ENCODE results near the gene ALPI. TPM values are rescaled to one million over a fixed set of nuclear protein-coding genes. Genes with fewer than 3 reads are reported as not detected.

ALPI gene
- total RNA-seq, 1 experiment from 2014 or later: not detected

DNA sequence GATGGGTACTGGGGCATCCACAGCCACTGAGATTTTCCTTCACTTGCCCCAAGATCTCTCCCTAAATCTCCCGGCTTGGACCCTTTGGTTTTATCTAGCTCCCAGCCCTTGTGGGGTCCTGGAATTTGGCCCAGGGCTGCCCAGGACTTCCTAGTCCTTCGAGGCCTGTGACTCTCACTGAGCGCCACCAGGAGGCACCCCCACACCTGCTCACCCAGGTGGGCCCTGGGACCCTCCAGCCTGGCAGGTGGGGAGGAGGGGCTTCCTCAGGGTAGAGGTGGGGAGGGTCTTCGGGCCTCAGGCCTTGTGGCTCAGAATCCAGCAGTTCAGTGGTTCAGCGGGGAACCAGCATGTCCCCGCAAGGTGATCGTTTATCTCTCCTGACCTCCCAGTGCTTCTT lies 52.3 kb downstream of the ALPI start:
- ChIA-PET CTCF (no interaction called here), POLR2A (no interaction called here)
- Histone ChIP-seq H3K4me1 (ENCODE audit: control insufficient read depth, insufficient read depth, low read length) (no peaks in the 10 kb centered on the region), H3K9me3 (ENCODE audit: control insufficient read depth, insufficient read depth, low read depth, low read length) (no peaks in the 10 kb centered on the region), H3K27ac (ENCODE audit: low read length) (no peak overlapping the region), H3K27me3 (ENCODE audit: control insufficient read depth, insufficient read depth, low read length) (peaks cover 3% of the 10 kb centered on the region; the same call in 1 of the 2 replicates), H3K36me3 (ENCODE audit: control insufficient read depth, insufficient read depth, low read length) (no peaks in the 10 kb centered on the region), H3K4me3 (ENCODE audit: low read depth in 2 of 2, low read length in 2 of 2) (no peak overlapping the region)
- no peak for ATAC-seq
- TF ChIP-seq SIN3A (IDR thresholded peaks at IDR 0.05; ENCODE audit: borderline replicate concordance, insufficient read depth, low read depth, low read length): no peak
- BruUV-seq (replicated peaks): no TSS peak
- intact Hi-C loops (cut with micrococcal nuclease; ENCODE audit: unreplicated experiment): no loop called here
- in situ Hi-C loops (cut with HindIII; ENCODE audit: low pct_unique_long_range_greater_than_20kb, low sequenced_read_pairs): no loop called here
- DNase-seq (ENCODE audit: low read depth, low spot score): no peak

Other genes with a start within 250 kb of the ALPI start
- gene ALPP, start 77.4 kb upstream of the ALPI start, total RNA-seq (2021; ENCODE audit: unreplicated experiment): 7.3 TPM
- 65.3 TPM for gene ALPG, start 49.3 kb upstream of the ALPI start, total RNA-seq (2021; ENCODE audit: unreplicated experiment)
- 2.9 TPM for gene ECEL1, start 31.7 kb downstream of the ALPI start, total RNA-seq (2021; ENCODE audit: unreplicated experiment)
- gene PRSS56, start 64.2 kb downstream of the ALPI start, total RNA-seq (2021; ENCODE audit: unreplicated experiment): 0.18 TPM
- not detected for gene CHRND, start 70.0 kb downstream of the ALPI start, total RNA-seq (2021; ENCODE audit: unreplicated experiment)
- not detected for gene CHRNG, start 83.5 kb downstream of the ALPI start, total RNA-seq (2021; ENCODE audit: unreplicated experiment)
- 5.1 TPM for gene TIGD1, start 94.4 kb downstream of the ALPI start, total RNA-seq (2021; ENCODE audit: unreplicated experiment)
- gene EIF4E2, start 94.5 kb downstream of the ALPI start, total RNA-seq (2021; ENCODE audit: unreplicated experiment): 84.0 TPM
- gene EFHD1, start 177.5 kb downstream of the ALPI start, total RNA-seq (2021; ENCODE audit: unreplicated experiment): 73.5 TPM
- gene GIGYF2, start 241.2 kb downstream of the ALPI start, total RNA-seq (2021; ENCODE audit: unreplicated experiment): 68.3 TPM